ENCODE measurements around the gene AATF.
"Not testable (repeated sequence)": the region's sequence is repeated elsewhere in the genome, so short reads cannot be mapped to it uniquely, and the experiment has no call there.

Gene AATF

DNA sequence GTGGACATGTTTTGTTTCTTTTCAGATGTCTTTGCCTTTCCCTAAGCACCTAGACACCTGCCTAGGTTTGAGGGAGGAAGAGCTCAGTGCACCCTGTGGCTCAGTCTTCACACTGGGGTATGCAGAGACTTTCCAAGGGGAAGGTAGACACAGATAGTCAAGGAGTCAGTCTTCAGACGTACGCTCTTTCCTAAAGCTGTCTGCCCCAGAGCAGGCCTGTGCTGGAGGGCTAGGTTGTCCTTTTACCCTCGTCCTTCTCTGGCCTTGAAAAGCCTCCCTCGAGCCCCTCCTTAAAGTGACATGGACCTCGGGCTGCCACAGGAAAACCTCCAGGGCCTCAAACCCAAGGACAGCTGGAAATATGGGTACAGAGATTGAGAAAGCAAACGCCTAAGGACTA is 103.7 kb downstream of the AATF start:
- DNase-seq, result no peak

DNA sequence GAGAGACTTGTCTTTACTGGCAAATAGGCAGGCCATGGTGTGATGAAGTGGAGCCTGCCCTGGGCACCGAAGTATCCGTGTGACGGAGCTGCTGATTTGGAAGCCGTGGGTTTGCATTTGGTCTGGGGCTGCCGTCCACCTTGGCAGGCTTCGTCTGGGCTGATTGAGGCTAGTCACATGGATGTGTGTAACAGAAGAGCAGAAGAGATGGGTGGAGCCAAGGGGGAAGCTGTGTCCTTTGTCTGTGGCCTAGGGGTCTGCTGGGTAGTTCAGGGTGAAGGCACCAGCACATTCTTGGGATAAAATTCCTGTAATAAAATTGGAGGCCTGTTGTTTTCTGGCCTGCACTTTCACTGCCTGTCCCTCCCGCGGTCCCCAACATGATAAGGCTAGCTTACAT is 106.1 kb downstream of the AATF start:
- DNase-seq, result no peak

DNA sequence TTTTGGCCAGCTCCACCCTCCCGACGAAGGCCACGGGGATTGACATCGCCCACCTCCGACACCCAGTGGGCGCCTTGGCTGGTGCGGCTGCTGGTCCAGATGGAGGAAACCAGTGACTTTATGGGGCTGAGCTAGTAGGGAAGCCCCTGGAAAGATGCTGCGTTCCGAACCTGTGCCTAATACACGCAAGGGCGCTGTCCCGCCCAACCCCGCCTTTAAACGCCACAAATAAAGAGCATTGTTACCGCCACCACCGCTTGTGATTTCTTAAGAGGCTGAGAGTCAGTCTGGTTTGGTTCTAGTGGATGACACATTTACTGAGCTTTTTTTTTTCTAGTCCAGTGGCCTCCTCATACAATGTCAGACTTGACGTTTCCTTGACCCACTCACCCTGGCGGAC is 107.9 kb downstream of the AATF start:
- DNase-seq, result no peak

GRCh38 chr17:37059493-37059892 is 110.7 kb downstream of the AATF start:
- no peak for DNase-seq

DNA sequence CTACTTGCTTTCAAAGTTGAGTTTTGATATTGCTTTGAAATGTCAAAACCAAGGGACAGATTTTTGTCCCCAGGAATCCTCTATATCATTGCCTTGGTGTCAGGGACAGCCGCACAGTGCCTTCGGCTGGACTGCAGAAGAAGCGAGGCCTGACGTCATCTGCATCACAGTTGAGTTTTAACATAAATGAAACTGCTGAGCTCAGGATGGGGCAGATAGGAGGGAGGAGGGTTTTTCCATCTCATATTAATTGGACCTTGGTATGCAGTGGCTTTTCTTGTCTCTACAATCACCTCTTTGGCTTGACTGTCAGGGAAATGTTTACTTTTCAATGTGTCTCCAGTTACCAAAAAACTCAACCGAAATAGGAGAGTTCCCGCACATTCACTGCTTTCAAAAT is 111.3 kb downstream of the AATF start:
- no peak for DNase-seq

GRCh38 chr17:37060928-37061327 is 112.2 kb downstream of the AATF start:
- DNase-seq, result no peak

GRCh38 chr17:37062021-37062420 is 113.3 kb downstream of the AATF start:
- no peak for DNase-seq

- DNase-seq, result no peak
Observed at GRCh38 chr17:37064206-37064605, 115.5 kb downstream of the AATF start.

- DNase-seq, result no peak
Observed at GRCh38 chr17:37064956-37065355, 116.2 kb downstream of the AATF start.

DNA sequence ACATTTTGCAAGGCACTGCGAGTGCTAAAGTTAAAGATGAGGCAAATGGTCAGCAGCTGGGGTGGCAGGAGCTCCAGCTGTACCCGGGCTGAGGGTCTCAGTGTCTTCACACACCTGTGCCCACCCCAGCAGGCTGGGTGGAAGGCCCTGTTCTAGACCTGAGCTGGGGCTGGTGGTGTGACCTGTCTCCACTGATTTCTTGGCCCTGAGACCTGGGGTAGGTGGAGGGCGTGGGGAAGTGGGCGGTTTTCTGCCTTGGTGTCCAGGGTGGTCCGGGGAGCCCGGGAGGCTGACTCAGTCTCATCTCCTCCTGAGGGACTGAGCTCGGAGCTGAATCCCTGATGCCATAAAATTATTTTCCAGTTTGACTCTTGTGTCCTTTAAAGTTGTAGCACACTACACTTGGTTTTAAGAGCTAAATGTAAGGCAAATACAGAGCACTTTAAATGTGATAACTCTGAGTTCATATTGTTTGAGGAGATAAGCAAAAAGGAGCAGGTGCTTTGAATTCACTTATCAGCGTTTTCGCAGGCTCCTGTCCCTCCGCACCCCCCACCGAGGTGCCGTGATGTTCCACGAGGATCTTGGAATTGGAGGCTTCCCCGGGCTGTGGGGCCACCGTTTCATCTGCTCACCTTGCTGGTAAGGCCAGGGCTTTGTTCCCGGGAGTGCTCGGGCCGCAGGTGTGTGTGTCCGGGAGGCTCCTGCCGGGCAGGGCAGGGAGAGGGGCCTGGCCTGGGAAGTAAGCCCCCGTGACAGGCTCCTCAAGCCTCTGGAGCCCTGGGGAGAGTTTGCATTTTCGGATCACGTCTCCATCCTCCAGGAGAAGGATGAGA is 117.0 kb downstream of the AATF start:
- no peak for DNase-seq

- DNase-seq, result no peak
Observed at GRCh38 chr17:37066322-37067255, 117.8 kb downstream of the AATF start.

DNA sequence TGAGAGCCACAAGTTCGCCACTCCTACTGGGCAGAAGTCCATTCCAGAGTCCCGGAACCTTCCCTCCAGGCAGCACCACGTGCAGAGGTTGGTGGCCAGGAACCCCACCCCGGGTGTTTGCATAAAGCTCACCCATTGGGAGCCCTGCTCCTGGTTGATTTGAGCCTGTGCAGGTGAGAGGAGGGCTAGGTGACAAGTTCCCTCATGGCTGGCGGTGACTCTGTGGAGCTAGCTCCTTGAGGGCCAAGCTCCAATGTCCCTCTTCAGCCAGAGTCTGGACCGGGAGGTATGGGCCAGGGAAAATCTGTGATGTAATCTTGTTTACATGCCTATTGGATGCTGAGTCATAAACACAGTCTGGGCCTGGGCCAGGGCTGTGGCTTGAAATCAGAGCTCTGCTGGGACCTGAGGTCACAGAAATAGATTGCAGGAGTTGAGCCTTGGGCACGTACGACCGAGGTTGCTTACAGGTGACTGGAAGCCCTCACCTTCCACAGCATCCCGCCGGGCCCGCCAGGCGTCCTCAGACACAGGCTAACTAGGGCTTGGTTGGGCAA is 118.9 kb downstream of the AATF start:
- no peak for DNase-seq

GRCh38 chr17:37068266-37068665 is 119.5 kb downstream of the AATF start:
- no peak for DNase-seq

- DNase-seq, result no peak
Observed at GRCh38 chr17:37069087-37069486, 120.3 kb downstream of the AATF start.

GRCh38 chr17:37073464-37073863 is 124.7 kb downstream of the AATF start:
- DNase-seq, result not testable (repeated sequence)

- no peak for DNase-seq
Observed at GRCh38 chr17:37079065-37079708, 130.4 kb downstream of the AATF start.

DNA sequence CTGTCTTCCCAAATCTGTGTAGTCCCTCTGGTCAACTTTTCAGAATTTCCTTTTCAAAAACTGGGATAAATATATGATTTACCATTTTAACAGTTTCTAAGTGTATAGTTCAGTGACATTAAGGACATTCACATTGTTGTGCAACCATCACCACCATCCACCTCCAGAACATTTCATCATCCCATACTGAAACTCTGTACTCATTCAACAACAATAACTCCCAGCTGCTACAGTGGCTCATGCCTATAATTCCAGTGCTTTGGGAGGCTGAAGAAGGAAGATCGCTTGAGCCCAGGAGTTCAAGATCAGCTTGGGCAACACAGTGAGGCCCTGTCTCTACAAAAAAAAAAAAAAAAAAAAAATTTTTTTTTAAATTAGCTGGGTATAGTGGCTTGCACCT is 131.0 kb downstream of the AATF start:
- DNase-seq, result no peak

GRCh38 chr17:37081287-37081686 is 132.5 kb downstream of the AATF start:
- DNase-seq, result no peak

DNA sequence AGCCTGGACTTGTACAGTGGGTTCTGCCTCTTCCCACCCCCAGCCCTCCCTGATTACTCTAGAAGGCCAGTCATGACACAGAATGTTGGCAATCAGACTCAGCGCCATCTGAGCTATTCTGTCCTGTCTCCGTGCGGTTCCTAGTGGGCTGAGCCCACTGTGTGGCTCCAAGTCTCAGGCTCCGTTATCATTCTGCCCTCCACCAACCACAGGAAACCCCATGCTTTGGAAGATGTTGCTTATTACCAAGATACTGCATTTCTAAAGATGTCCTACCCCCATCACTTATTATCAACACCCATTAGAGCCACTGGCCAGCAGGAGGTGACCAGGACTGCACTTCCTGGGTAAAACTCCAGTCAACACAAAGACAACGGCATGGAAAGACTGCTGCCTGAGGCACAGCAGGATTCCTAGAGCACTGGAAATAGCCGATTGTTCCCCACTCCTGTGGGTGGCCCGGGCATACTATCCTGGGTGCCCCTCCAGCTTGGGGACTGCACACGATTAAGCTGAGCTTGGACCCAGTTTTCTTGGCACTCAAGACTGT is 133.6 kb downstream of the AATF start:
- DNase-seq, result no peak

DNA sequence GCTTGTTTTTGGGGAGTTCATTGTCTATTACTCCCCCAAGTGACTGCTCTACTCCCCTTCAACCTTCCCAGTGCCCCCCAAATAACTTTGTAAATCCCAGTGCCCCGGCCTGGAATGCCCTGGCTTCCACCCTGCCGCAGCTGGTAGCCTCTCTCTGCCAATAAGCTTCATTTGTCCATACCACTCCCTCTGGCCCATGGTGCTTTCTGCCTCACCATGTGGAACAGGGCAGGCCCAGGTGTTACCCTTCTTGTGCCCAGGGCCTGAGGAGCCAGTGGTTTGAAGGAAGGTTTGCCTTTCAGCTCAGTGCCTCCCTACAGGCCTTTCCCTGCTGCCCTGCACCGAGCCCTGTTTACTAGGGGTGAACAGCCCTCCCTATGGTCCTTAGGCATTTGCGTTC is 134.2 kb downstream of the AATF start:
- no peak for DNase-seq

DNA sequence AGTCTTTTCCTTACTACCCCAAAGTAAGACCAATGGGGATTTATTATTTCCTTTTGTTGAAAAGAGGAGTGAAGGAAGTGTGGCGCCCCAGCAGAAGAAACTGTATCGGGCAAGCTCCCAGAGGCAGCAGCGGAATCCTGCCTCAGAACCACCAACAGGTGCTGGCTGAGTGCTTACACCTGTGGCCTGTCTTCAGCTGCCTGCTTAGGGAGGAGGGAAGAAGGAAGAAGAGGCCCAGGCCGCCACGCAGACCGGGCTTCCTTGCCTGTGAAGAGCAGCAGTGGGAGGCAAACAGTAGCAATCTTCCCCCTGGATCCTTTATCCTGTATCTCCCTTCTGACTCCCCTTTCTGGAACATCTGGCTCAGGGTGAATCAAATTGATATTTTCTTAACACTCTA is 134.7 kb downstream of the AATF start:
- DNase-seq, result no peak

- DNase-seq, result no peak
Observed at GRCh38 chr17:37084372-37084771, 135.6 kb downstream of the AATF start.

DNA sequence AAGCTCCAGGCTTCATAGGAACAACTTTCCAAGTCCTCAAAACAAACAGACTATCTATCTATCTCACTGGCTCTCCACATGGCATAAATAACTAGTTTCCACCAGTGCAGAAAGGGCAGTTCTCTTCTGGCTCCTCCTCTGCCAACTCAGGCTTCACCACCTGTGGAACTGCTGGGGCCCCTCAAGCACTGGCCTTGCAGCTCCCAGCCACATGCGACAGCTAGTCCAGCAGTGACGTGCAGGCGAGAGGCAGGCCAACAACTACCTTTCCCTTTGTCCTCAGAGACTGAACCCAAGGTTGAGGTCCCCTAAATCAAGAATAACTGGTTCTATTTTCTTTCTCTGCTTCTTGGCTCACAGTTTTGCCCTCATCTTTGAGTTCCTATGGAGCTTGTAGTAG is 137.6 kb downstream of the AATF start:
- DNase-seq, result no peak
